HEK293T (cell line): Measurements from ENCODE around the gene TTR.

Experiments used
- ARNT ChIP-seq: fragments of 450-650 bp; IDR thresholded peaks from 2 replicates; pipeline ENCODE4 v1.6.1; 2017; ENCODE audit warnings: mild to moderate bottlenecking
- BHLHE40 ChIP-seq: fragments of 450-650 bp; IDR thresholded peaks from 2 replicates; pipeline ENCODE4 v1.6.1; 2016; ENCODE audit warnings: mild to moderate bottlenecking, moderate library complexity, borderline replicate concordance
- CTBP1 ChIP-seq: fragments of 450-650 bp; IDR thresholded peaks from 2 replicates; pipeline ENCODE4 v1.6.1; 2016; ENCODE audit warnings: borderline replicate concordance
- ELF4 ChIP-seq: fragments of 450-650 bp; IDR thresholded peaks from 2 replicates; pipeline ENCODE4 v1.6.1; 2017; ENCODE audit warnings: antibody characterized with exemption
- FOXK2 ChIP-seq: fragments of 450-650 bp; IDR thresholded peaks from 2 replicates; pipeline ENCODE4 v1.6.1; 2016; ENCODE audit warnings: mild to moderate bottlenecking
- FOXM1 ChIP-seq: fragments of 450-650 bp; IDR thresholded peaks from 2 replicates; pipeline ENCODE4 v1.6.1; 2017; ENCODE audit warnings: mild to moderate bottlenecking, borderline replicate concordance
- NFRKB ChIP-seq: fragments of 450-650 bp; IDR thresholded peaks from 2 replicates; pipeline ENCODE4 v1.6.1; 2016; ENCODE audit warnings: mild to moderate bottlenecking, moderate library complexity
- PKNOX1 ChIP-seq: fragments of 450-650 bp; IDR thresholded peaks from 2 replicates; pipeline ENCODE4 v1.6.1; 2016
- SP1 ChIP-seq: fragments of 450-650 bp; IDR thresholded peaks from 2 replicates; pipeline ENCODE4 v1.6.1; 2017
- SUZ12 ChIP-seq: fragments of 450-650 bp; IDR thresholded peaks from 2 replicates; pipeline ENCODE4 v1.6.1; 2016; ENCODE audit warnings: mild to moderate bottlenecking
- TARDBP ChIP-seq: fragments of 450-650 bp; IDR thresholded peaks from 2 replicates; pipeline ENCODE4 v1.6.1; 2016
- ZNF384 ChIP-seq: fragments of 450-650 bp; IDR thresholded peaks from 2 replicates; pipeline ENCODE4 v1.6.1; 2016

GRCh38 chr18:31592506-31593157 is 955 bp downstream of the TTR start:
- TF ChIP-seq ZNF384, result no peak
- no peak for TF ChIP-seq FOXM1
- no peak for TF ChIP-seq SUZ12
- TF ChIP-seq BHLHE40, result no peak
- no peak for TF ChIP-seq FOXK2
- TF ChIP-seq ELF4, result no peak
- TF ChIP-seq PKNOX1, result no peak
- TF ChIP-seq SP1, result no peak
- no peak for TF ChIP-seq TARDBP
- TF ChIP-seq NFRKB, result no peak
- TF ChIP-seq ARNT, result no peak
- TF ChIP-seq CTBP1, result no peak
